ENCODE results near the gene MYL9.

Gene MYL9

GRCh38 chr20:36585410-36586125 is 44.2 kb downstream of the MYL9 start:
- DNase-seq = no peak

- no peak for DNase-seq
These were observed 46.2 kb downstream of the MYL9 start for GRCh38 chr20:36587388-36588070.

GRCh38 chr20:36591281-36591680 is 50.0 kb downstream of the MYL9 start:
- no peak for DNase-seq

GRCh38 chr20:36591854-36592641 is 50.7 kb downstream of the MYL9 start:
- peak; percentile 53 to 57 for DNase-seq

GRCh38 chr20:36593347-36593929 is 52.1 kb downstream of the MYL9 start:
- no peak for DNase-seq

GRCh38 chr20:36599912-36600345 is 58.6 kb downstream of the MYL9 start:
- DNase-seq = no peak

Data from stimulated activated CD4-positive, alpha-beta T cell treated with anti-CD3 and anti-CD28 coated beads, Interleukin-2, amount 100 ng/mL, for 24 hours (primary cell).